ENCODE measurements around the gene IL12A.

IL12A gene

GRCh38 chr3:160027541-160028195 lies 39.0 kb downstream of the IL12A start:
- DNase-seq (ENCODE audit: low read depth in 2 of 2) = no peak

GRCh38 chr3:160035757-160036156 lies 47.1 kb downstream of the IL12A start:
- no peak for DNase-seq (ENCODE audit: low read depth in 2 of 2)

GRCh38 chr3:160038862-160039562 lies 50.4 kb downstream of the IL12A start:
- no peak for DNase-seq (ENCODE audit: low read depth in 2 of 2)

GRCh38 chr3:160040181-160040580 lies 51.5 kb downstream of the IL12A start:
- no peak for DNase-seq (ENCODE audit: low read depth in 2 of 2)

- no peak for DNase-seq (ENCODE audit: low read depth in 2 of 2)
Observed at GRCh38 chr3:160041465-160041864, 52.8 kb downstream of the IL12A start.

GRCh38 chr3:160044121-160044520 lies 55.5 kb downstream of the IL12A start:
- no peak for DNase-seq (ENCODE audit: low read depth in 2 of 2)

All from activated CD4-positive, alpha-beta T cell treated with anti-CD3 and anti-CD28 coated beads for 24 hours (primary cell).